ENCODE data around the gene CUL1.

CUL1 gene

GRCh38 chr7:148807436-148807835, 108.7 kb downstream of the CUL1 start:
- H3K18ac ChIP-seq (ENCODE audit: low read depth in 1 of 2, low read length in 2 of 2), result no peak overlapping the region

GRCh38 chr7:148809856-148810255, 111.2 kb downstream of the CUL1 start:
- H3K4me2 ChIP-seq (ENCODE audit: low read length, poor library complexity, severe bottlenecking), result no peak overlapping the region
- no peak overlapping the region for H2BK12ac ChIP-seq (ENCODE audit: low read length in 2 of 2)
- WGBS, result 60% methylated on average over 4 of the region's 4 CpGs
- H3K4ac ChIP-seq (ENCODE audit: low read depth in 1 of 2, low read length in 2 of 2), result no peak overlapping the region
- peaks cover 2% of the 10 kb centered on the region for H3K4me1 ChIP-seq (ENCODE audit: control insufficient read depth, insufficient read depth, low read depth, low read length)
- H4K91ac ChIP-seq (ENCODE audit: low read length), result no peak overlapping the region
- H3K23ac ChIP-seq (ENCODE audit: low read length in 2 of 2), result no peak overlapping the region
- H3K36me3 ChIP-seq (ENCODE audit: control insufficient read depth in 1 of 2, insufficient read depth in 2 of 2, low read depth in 1 of 2, low read length in 2 of 2), result peaks cover 30 to 50% of the 10 kb centered on the region in 2 experiments
- no peak overlapping the region for H2BK15ac ChIP-seq (ENCODE audit: low read depth, poor library complexity, severe bottlenecking)
- no peaks in the 10 kb centered on the region for H3K9me3 ChIP-seq (ENCODE audit: control insufficient read depth, low read length)
- H4K8ac ChIP-seq (ENCODE audit: low read length), result peak overlapping the region; percentile 42
- H3K27me3 ChIP-seq (ENCODE audit: control insufficient read depth in 1 of 2, insufficient read depth in 1 of 2, low read length in 2 of 2), result no peaks in the 10 kb centered on the region
- no peak overlapping the region for H2BK5ac ChIP-seq (ENCODE audit: low read depth, low read length, poor library complexity, severe bottlenecking)
- no peak overlapping the region for H3K18ac ChIP-seq (ENCODE audit: low read depth in 1 of 2, low read length in 2 of 2)
- H2AFZ ChIP-seq (ENCODE audit: low read depth, low read length), result no peak overlapping the region
- H2AK5ac ChIP-seq (ENCODE audit: low read length, severe bottlenecking), result no peak overlapping the region
- no peak overlapping the region for H3K9ac ChIP-seq (ENCODE audit: low read length)
- no peak overlapping the region for H3K27ac ChIP-seq (ENCODE audit: low read length, poor library complexity, severe bottlenecking)
- H3K14ac ChIP-seq (ENCODE audit: low read length in 2 of 2), result no peak overlapping the region
- DNase-seq, result no peak
- H2BK120ac ChIP-seq (ENCODE audit: low read depth, low read length), result no peak overlapping the region
- H3K4me3 ChIP-seq (ENCODE audit: insufficient read depth in 1 of 2, low read depth in 1 of 2, low read length in 2 of 2), result no peak overlapping the region
- H3K79me1 ChIP-seq (replicated peaks; ENCODE audit: low read length, poor library complexity, severe bottlenecking), result peaks cover 16% of the 10 kb centered on the region

More at GRCh38 chr7:148807436-148807835, 108.7 kb downstream of the CUL1 start:
- H3K9me3 ChIP-seq (ENCODE audit: control insufficient read depth, low read length), result no peaks in the 10 kb centered on the region
- no peak overlapping the region for H3K27ac ChIP-seq (ENCODE audit: low read length, poor library complexity, severe bottlenecking)
- H3K27me3 ChIP-seq (ENCODE audit: control insufficient read depth in 1 of 2, insufficient read depth in 1 of 2, low read length in 2 of 2), result no peaks in the 10 kb centered on the region
- H3K79me1 ChIP-seq (replicated peaks; ENCODE audit: low read length, poor library complexity, severe bottlenecking), result peaks cover 11% of the 10 kb centered on the region
- no peak overlapping the region for H3K4me2 ChIP-seq (ENCODE audit: low read length, poor library complexity, severe bottlenecking)
- no peak overlapping the region for H3K9ac ChIP-seq (ENCODE audit: low read length)
- no peak overlapping the region for H3K14ac ChIP-seq (ENCODE audit: low read length in 2 of 2)
- peaks cover 2% of the 10 kb centered on the region for H3K4me1 ChIP-seq (ENCODE audit: control insufficient read depth, insufficient read depth, low read depth, low read length)
- H2BK5ac ChIP-seq (ENCODE audit: low read depth, low read length, poor library complexity, severe bottlenecking), result no peak overlapping the region
- no peak overlapping the region for H4K91ac ChIP-seq (ENCODE audit: low read length)
- no peak overlapping the region for H3K4ac ChIP-seq (ENCODE audit: low read depth in 1 of 2, low read length in 2 of 2)
- H2AFZ ChIP-seq (ENCODE audit: low read depth, low read length), result no peak overlapping the region
- H2AK5ac ChIP-seq (ENCODE audit: low read length, severe bottlenecking), result no peak overlapping the region
- no peak overlapping the region for H2BK120ac ChIP-seq (ENCODE audit: low read depth, low read length)
- WGBS, result 94% methylated on average over 3 of the region's 4 CpGs
- H3K4me3 ChIP-seq (ENCODE audit: insufficient read depth in 1 of 2, low read depth in 1 of 2, low read length in 2 of 2), result no peak overlapping the region
- peaks cover 31 to 56% of the 10 kb centered on the region in 2 experiments for H3K36me3 ChIP-seq (ENCODE audit: control insufficient read depth in 1 of 2, insufficient read depth in 2 of 2, low read depth in 1 of 2, low read length in 2 of 2)
- H2BK15ac ChIP-seq (ENCODE audit: low read depth, poor library complexity, severe bottlenecking), result no peak overlapping the region
- H3K23ac ChIP-seq (ENCODE audit: low read length in 2 of 2), result no peak overlapping the region
- H2BK12ac ChIP-seq (ENCODE audit: low read length in 2 of 2), result no peak overlapping the region
- DNase-seq, result no peak
- no peak overlapping the region for H4K8ac ChIP-seq (ENCODE audit: low read length)

GRCh38 chr7:148811892-148812291, 113.2 kb downstream of the CUL1 start:
- Histone ChIP-seq H3K9me3 (ENCODE audit: control insufficient read depth, low read length) (no peaks in the 10 kb centered on the region), H3K4me2 (ENCODE audit: low read length, poor library complexity, severe bottlenecking) (no peak overlapping the region), H3K79me1 (replicated peaks; ENCODE audit: low read length, poor library complexity, severe bottlenecking) (peaks cover 14% of the 10 kb centered on the region), H3K36me3 (ENCODE audit: control insufficient read depth in 1 of 2, insufficient read depth in 2 of 2, low read depth in 1 of 2, low read length in 2 of 2) (peaks cover 20 to 44% of the 10 kb centered on the region in 2 experiments), H2AFZ (ENCODE audit: low read depth, low read length) (no peak overlapping the region), H3K4ac (ENCODE audit: low read depth in 1 of 2, low read length in 2 of 2) (no peak overlapping the region), H3K4me3 (ENCODE audit: insufficient read depth in 1 of 2, low read depth in 1 of 2, low read length in 2 of 2) (no peak overlapping the region), H3K27ac (ENCODE audit: low read length, poor library complexity, severe bottlenecking) (no peak overlapping the region), H3K4me1 (ENCODE audit: control insufficient read depth, insufficient read depth, low read depth, low read length) (peaks cover 2% of the 10 kb centered on the region), H2BK15ac (ENCODE audit: low read depth, poor library complexity, severe bottlenecking) (no peak overlapping the region), H4K91ac (ENCODE audit: low read length) (no peak overlapping the region), H2BK120ac (ENCODE audit: low read depth, low read length) (no peak overlapping the region), H4K8ac (ENCODE audit: low read length) (no peak overlapping the region), H3K27me3 (ENCODE audit: control insufficient read depth in 1 of 2, insufficient read depth in 1 of 2, low read length in 2 of 2) (no peaks in the 10 kb centered on the region), H3K23ac (ENCODE audit: low read length in 2 of 2) (no peak overlapping the region), H2BK5ac (ENCODE audit: low read depth, low read length, poor library complexity, severe bottlenecking) (no peak overlapping the region), H3K9ac (ENCODE audit: low read length) (no peak overlapping the region), H2BK12ac (ENCODE audit: low read length in 2 of 2) (no peak overlapping the region), H2AK5ac (ENCODE audit: low read length, severe bottlenecking) (no peak overlapping the region), H3K14ac (ENCODE audit: low read length in 2 of 2) (no peak overlapping the region), H3K18ac (ENCODE audit: low read depth in 1 of 2, low read length in 2 of 2) (no peak overlapping the region)
- no peak for DNase-seq
- WGBS, result 94% methylated on average over 3 of the region's 4 CpGs

- Histone ChIP-seq H3K4me1 (ENCODE audit: control insufficient read depth, insufficient read depth, low read depth, low read length) (peaks cover 4% of the 10 kb centered on the region), H2AFZ (ENCODE audit: low read depth, low read length) (no peak overlapping the region), H2BK5ac (ENCODE audit: low read depth, low read length, poor library complexity, severe bottlenecking) (no peak overlapping the region), H3K4ac (ENCODE audit: low read depth in 1 of 2, low read length in 2 of 2) (no peak overlapping the region), H3K23ac (ENCODE audit: low read length in 2 of 2) (no peak overlapping the region), H3K79me1 (replicated peaks; ENCODE audit: low read length, poor library complexity, severe bottlenecking) (peaks cover 11% of the 10 kb centered on the region), H2BK12ac (ENCODE audit: low read length in 2 of 2) (no peak overlapping the region), H3K36me3 (ENCODE audit: control insufficient read depth in 1 of 2, insufficient read depth in 2 of 2, low read depth in 1 of 2, low read length in 2 of 2) (peaks cover 12 to 35% of the 10 kb centered on the region in 2 experiments), H3K18ac (ENCODE audit: low read depth in 1 of 2, low read length in 2 of 2) (no peak overlapping the region), H4K8ac (ENCODE audit: low read length) (no peak overlapping the region), H2BK15ac (ENCODE audit: low read depth, poor library complexity, severe bottlenecking) (no peak overlapping the region), H4K91ac (ENCODE audit: low read length) (no peak overlapping the region), H3K9me3 (ENCODE audit: control insufficient read depth, low read length) (no peaks in the 10 kb centered on the region), H3K27ac (ENCODE audit: low read length, poor library complexity, severe bottlenecking) (no peak overlapping the region), H3K4me3 (ENCODE audit: insufficient read depth in 1 of 2, low read depth in 1 of 2, low read length in 2 of 2) (no peak overlapping the region), H3K9ac (ENCODE audit: low read length) (no peak overlapping the region), H2AK5ac (ENCODE audit: low read length, severe bottlenecking) (no peak overlapping the region), H3K4me2 (ENCODE audit: low read length, poor library complexity, severe bottlenecking) (no peak overlapping the region), H2BK120ac (ENCODE audit: low read depth, low read length) (no peak overlapping the region), H3K14ac (ENCODE audit: low read length in 2 of 2) (no peak overlapping the region), H3K27me3 (ENCODE audit: control insufficient read depth in 1 of 2, insufficient read depth in 1 of 2, low read length in 2 of 2) (no peaks in the 10 kb centered on the region)
- over 99% methylated on average over 8 of the region's 9 CpGs for WGBS
- DNase-seq, result no peak
These were observed 115.2 kb downstream of the CUL1 start for GRCh38 chr7:148813890-148814289.
